Loucy (cell line): ENCODE data around the gene ATP6V1G2.
A peak's percentile ranks its signal among the peaks of the same experiment; 100 is the strongest.

Source experiments
- H2AFZ ChIP-seq: fragments of 200-600 bp; sonication (generic); 2 replicates; pipeline ENCODE4 v1.6.0; 2016; ENCODE audit warnings: antibody characterized with exemption, mild to moderate bottlenecking, low read length, moderate library complexity
- H3F3A ChIP-seq: fragments of 200-600 bp; 2 replicates; pipeline ENCODE4 v1.6.0; 2016; ENCODE audit warnings: antibody characterized with exemption, low read depth, mild to moderate bottlenecking
- H3K27me3 ChIP-seq: fragments of 200-600 bp; sonication (generic); 2 replicates; pipeline ENCODE4 v1.6.1; 2014; ENCODE audit warnings: low read length, mild to moderate bottlenecking; ENCODE audit not compliant: insufficient read depth, poor library complexity, severe bottlenecking
- H3K36me3 ChIP-seq: fragments of 200-600 bp; sonication (generic); 2 replicates; pipeline ENCODE4 v1.6.1; 2016; ENCODE audit warnings: low read length; ENCODE audit not compliant: insufficient read depth
- H3K4me1 ChIP-seq: fragments of 200-600 bp; sonication (generic); 2 replicates; pipeline ENCODE4 v1.5.1; 2014; ENCODE audit warnings: low read length, mild to moderate bottlenecking; ENCODE audit not compliant: insufficient read depth, poor library complexity, severe bottlenecking
- H3K4me2 ChIP-seq: fragments of 200-600 bp; sonication (generic); 2 replicates; pipeline ENCODE4 v1.6.0; 2014; ENCODE audit warnings: antibody characterized with exemption, low read length, low read depth, mild to moderate bottlenecking; ENCODE audit not compliant: poor library complexity, severe bottlenecking
- H3K4me3 ChIP-seq: fragments of 200-600 bp; sonication (generic); 2 replicates; pipeline ENCODE4 v1.5.1; 2014; ENCODE audit warnings: low read length, mild to moderate bottlenecking, mixed read lengths; ENCODE audit not compliant: poor library complexity, severe bottlenecking
- H3K79me2 ChIP-seq: fragments of 200-600 bp; sonication (generic); 2 replicates; pipeline ENCODE4 v1.6.1; 2014; ENCODE audit warnings: low read length; ENCODE audit not compliant: insufficient read depth
- H3K9ac ChIP-seq: fragments of 200-600 bp; sonication (generic); 2 replicates; pipeline ENCODE4 v1.6.0; 2014; ENCODE audit warnings: mild to moderate bottlenecking, low read depth, low read length, moderate library complexity; ENCODE audit not compliant: poor library complexity, severe bottlenecking
- H3K9me2 ChIP-seq: fragments of 200-600 bp; sonication (generic); replicated peaks from 2 replicates; pipeline ENCODE4 v1.6.1; 2016; ENCODE audit warnings: low read depth, low read length, mixed read lengths
- H3K9me3 ChIP-seq: fragments of 200-600 bp; sonication (generic); 2 replicates; pipeline ENCODE4 v1.6.1; 2014; ENCODE audit warnings: mild to moderate bottlenecking, antibody characterized with exemption, low read length, low read depth; ENCODE audit not compliant: insufficient read depth
- H4K20me1 ChIP-seq: fragments of 200-600 bp; sonication (generic); 2 replicates; pipeline ENCODE4 v1.6.0; 2014; ENCODE audit warnings: antibody characterized with exemption, low read length, mild to moderate bottlenecking; ENCODE audit not compliant: insufficient read depth, poor library complexity, severe bottlenecking
- EZH2phosphoT487 ChIP-seq: fragments of 200-600 bp; IDR thresholded peaks from 2 replicates; pipeline ENCODE4 v1.6.1; 2018; ENCODE audit warnings: antibody characterized with exemption, mild to moderate bottlenecking, moderate library complexity, borderline replicate concordance
- TF ChIP-seq, protein P1 (sequence below): fragments of 200-600 bp; sonication (generic); conservative IDR thresholded peaks from 2 replicates; pipeline ENCODE4 v1.5.1; 2014; ENCODE audit warnings: mild to moderate bottlenecking, antibody characterized with exemption, low read length

Gene ATP6V1G2

DNA sequence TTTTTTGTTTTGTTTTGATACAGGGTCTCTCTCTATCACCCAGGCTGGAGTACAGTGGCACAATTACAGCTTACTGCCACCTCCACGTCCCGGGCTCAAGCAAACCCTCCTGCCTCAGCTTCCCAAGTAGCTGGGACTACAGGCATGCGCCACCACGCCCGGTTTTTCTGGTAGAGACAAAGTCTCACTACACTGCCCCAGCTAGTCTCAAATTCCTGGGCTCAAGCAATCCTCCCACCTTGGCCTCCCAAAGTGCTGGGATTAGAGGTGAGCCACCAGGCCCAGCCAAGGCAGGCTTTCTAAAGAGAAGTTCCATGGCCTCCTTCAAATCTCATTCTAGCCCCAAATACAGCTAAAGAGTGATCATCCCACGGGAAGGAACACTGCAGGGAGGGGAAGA is 12.4 kb downstream of the ATP6V1G2 start:
- Histone ChIP-seq H3K4me3 (no peak overlapping the region), H3F3A (peaks cover under 1% of the 10 kb centered on the region; the same call in 1 of the 2 replicates), H3K4me2 (peak overlapping the region; percentile 40), H3K79me2 (peaks cover 85% of the 10 kb centered on the region), H3K9me2 (no peaks in the 10 kb centered on the region), H3K9ac (no peak overlapping the region), H3K36me3 (peaks cover 95% of the 10 kb centered on the region), H2AFZ (no peak overlapping the region), H3K9me3 (no peaks in the 10 kb centered on the region), H3K27me3 (no peaks in the 10 kb centered on the region), H3K4me1 (peaks cover 39% of the 10 kb centered on the region), H4K20me1 (peaks cover 97% of the 10 kb centered on the region)
- TF ChIP-seq EZH2phosphoT487, result no peak
- TF ChIP-seq, protein P1, sequence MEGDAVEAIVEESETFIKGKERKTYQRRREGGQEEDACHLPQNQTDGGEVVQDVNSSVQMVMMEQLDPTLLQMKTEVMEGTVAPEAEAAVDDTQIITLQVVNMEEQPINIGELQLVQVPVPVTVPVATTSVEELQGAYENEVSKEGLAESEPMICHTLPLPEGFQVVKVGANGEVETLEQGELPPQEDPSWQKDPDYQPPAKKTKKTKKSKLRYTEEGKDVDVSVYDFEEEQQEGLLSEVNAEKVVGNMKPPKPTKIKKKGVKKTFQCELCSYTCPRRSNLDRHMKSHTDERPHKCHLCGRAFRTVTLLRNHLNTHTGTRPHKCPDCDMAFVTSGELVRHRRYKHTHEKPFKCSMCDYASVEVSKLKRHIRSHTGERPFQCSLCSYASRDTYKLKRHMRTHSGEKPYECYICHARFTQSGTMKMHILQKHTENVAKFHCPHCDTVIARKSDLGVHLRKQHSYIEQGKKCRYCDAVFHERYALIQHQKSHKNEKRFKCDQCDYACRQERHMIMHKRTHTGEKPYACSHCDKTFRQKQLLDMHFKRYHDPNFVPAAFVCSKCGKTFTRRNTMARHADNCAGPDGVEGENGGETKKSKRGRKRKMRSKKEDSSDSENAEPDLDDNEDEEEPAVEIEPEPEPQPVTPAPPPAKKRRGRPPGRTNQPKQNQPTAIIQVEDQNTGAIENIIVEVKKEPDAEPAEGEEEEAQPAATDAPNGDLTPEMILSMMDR, result no peak

DNA sequence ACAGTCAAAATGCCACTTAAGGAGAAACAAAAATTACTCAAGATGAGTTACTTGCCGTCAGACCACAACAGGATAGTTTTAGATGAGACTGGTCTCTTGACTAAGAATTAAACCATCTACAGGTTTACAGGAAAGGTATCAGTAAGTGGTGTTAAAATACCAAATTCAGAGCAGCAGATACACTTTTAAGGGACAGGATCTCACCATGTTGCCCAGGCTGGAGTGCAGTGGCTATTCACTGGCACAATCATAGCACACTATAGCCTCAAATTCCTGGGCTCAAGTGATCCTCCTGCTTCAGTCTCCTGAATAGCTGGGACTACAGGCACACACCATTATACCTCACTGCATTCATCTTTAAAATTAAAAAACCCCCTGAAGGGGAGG is 13.0 kb downstream of the ATP6V1G2 start:
- Histone ChIP-seq H3K4me2 (peak overlapping the region; percentile 40), H2AFZ (no peak overlapping the region), H3K4me1 (peaks cover 34% of the 10 kb centered on the region), H3K9ac (no peak overlapping the region), H3K9me3 (no peaks in the 10 kb centered on the region), H3K79me2 (peaks cover 79% of the 10 kb centered on the region), H3K4me3 (peak overlapping the region; percentile 2), H3F3A (peaks cover 2% of the 10 kb centered on the region; the same call in 1 of the 2 replicates), H4K20me1 (peaks cover 91% of the 10 kb centered on the region), H3K27me3 (no peaks in the 10 kb centered on the region), H3K9me2 (no peaks in the 10 kb centered on the region), H3K36me3 (peaks cover 91% of the 10 kb centered on the region)
- TF ChIP-seq EZH2phosphoT487, result no peak
- TF ChIP-seq, protein P1, result no peak

DNA sequence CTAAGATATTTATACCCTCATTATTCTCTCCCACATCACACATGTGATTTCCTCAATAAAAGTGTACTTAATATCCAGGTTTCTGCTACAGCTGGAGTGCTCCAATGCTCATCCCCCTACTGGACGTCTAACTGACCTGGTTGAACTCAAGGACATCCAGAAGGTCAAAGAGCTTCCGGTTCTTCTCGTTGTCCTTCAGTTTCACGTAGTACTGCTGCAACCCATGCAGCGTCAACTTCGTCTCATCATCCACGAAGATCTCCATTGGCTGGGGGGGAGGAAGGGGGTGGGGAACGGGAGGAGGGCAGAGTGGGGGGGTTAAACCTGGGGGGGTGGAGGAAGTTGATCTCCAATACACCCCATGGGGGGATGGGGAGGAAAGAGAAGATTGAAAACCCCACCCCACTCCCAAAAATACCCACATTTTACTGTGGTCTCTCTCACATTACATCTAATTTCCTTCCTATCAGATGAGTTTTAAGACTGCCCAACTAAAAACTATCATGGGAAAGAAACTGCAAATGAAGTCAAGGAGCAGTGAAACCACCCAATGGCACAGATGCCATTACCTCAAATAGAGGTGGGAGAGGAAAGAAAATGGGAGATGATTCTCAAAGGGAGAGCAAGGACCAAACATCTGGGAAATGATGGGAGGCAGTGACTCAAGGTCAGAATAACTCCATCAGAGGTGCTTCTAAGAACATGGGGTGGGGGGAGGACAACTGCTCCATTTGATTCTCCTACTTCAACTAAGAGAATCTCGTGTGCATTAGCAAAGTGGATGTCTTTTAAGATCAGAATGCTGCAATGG is 13.6 kb downstream of the ATP6V1G2 start:
- Histone ChIP-seq H3K4me2 (peak overlapping the region; percentile 40), H3K4me3 (peak overlapping the region; percentile 2), H3K79me2 (peaks cover 73% of the 10 kb centered on the region), H3K36me3 (peaks cover 86% of the 10 kb centered on the region), H3K9me2 (no peaks in the 10 kb centered on the region), H3K4me1 (peaks cover 30% of the 10 kb centered on the region), H3K9me3 (no peaks in the 10 kb centered on the region), H2AFZ (no peak overlapping the region), H3K27me3 (no peaks in the 10 kb centered on the region), H3K9ac (no peak overlapping the region), H4K20me1 (peaks cover 85% of the 10 kb centered on the region), H3F3A (peaks cover 2% of the 10 kb centered on the region; the same call in 1 of the 2 replicates)
- no peak for TF ChIP-seq EZH2phosphoT487
- TF ChIP-seq, protein P1, result no peak
